CD4-positive, alpha-beta T cell treated with Interleukin-15 for 1 hour (primary cell): ENCODE results near the gene SPEM1.
"Not testable (repeated sequence)": the region's sequence is repeated elsewhere in the genome, so short reads cannot be mapped to it uniquely, and the experiment has no call there.

Source experiments
- DNase-seq: peaks from one replicate; pipeline ENCODE4 v3.0.0-alpha.2; 2020

The SPEM1 gene

GRCh38 chr17:7443499-7444485, 23.7 kb downstream of the SPEM1 start:
- no peak for DNase-seq

DNA sequence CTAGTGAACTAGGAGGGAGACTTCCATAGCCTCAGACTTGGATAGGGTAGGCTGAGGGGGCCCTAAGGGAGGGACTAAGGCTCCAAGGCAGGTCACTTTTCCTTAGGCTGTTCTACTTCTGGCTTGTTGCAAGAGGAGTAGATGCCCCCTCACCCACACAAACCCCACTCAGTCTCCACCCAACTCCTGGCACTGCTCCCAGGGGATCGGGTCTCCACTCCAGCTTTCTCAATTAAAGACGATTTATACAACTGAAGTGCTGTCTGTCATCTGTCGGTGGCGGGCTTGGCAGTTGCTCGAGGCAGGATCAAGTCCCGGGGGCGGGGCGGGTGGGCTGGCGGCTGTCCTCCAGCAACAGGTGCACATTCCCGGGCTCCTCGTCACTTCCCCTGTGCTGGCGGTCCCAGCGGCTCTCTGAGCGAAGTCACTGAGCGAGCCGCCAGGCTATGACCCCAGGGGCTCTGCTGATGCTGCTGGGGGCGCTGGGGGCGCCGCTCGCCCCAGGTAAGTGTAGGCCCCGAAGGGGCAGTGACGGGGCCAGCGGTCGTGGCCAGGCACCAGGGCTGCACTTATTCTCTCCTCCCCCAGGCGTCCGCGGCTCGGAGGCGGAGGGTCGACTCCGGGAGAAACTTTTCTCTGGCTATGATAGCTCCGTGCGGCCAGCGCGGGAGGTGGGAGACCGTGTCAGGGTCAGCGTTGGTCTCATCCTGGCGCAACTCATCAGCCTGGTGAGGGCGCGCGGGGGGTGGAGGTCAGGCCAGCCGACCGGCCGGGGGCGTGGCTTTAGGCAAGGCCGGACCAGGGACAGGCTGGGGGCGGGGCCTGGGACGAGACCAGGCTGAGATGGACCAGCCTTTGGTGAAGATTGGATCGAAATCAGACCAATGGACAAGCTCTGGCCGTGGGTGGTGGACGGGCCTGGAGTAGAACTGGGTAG, 24.8 kb downstream of the SPEM1 start, which contains the start of gene CHRNB1:
TSS of gene CHRNB1 (plus strand) at position 380 of the 937 bp plus-strand sequence. CDS start at position 447, 67 bp downstream.
- peak; percentile 61 for DNase-seq

GRCh38 chr17:7445619-7445968, 25.5 kb downstream of the SPEM1 start:
- no peak for DNase-seq

- DNase-seq = no peak
Observed at GRCh38 chr17:7448461-7448860, 28.3 kb downstream of the SPEM1 start.

DNA sequence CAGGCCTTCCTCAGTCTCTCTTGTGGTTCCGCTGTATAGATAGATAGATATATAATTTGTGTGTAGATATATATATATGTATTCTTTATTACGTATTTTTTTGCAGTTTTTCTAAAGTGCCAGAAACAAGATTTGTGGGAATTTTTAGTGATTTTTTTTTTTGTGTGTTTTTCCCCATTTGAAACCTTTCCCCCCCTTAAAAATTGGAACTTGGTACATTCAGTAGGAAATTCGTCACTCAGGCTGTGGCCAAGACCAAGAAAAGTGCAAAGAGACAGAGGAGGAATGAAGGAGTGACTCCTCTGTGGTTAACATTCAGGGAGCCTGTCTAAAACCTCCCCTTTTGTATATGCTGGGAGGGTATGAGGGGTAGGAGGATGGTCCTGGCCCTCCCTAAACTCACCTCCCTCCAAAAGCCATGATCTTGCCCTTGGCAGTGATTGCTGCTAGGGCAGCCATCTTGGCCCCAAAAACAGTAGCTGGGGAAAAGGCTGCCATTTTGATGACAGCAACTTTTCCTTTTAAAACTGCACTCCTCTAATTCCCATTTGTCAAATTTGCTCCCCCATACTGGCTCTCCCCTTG, 39.9 kb downstream of the SPEM1 start:
- no peak for DNase-seq

- no peak for DNase-seq
Observed at GRCh38 chr17:7460850-7461660, 40.9 kb downstream of the SPEM1 start.

DNA sequence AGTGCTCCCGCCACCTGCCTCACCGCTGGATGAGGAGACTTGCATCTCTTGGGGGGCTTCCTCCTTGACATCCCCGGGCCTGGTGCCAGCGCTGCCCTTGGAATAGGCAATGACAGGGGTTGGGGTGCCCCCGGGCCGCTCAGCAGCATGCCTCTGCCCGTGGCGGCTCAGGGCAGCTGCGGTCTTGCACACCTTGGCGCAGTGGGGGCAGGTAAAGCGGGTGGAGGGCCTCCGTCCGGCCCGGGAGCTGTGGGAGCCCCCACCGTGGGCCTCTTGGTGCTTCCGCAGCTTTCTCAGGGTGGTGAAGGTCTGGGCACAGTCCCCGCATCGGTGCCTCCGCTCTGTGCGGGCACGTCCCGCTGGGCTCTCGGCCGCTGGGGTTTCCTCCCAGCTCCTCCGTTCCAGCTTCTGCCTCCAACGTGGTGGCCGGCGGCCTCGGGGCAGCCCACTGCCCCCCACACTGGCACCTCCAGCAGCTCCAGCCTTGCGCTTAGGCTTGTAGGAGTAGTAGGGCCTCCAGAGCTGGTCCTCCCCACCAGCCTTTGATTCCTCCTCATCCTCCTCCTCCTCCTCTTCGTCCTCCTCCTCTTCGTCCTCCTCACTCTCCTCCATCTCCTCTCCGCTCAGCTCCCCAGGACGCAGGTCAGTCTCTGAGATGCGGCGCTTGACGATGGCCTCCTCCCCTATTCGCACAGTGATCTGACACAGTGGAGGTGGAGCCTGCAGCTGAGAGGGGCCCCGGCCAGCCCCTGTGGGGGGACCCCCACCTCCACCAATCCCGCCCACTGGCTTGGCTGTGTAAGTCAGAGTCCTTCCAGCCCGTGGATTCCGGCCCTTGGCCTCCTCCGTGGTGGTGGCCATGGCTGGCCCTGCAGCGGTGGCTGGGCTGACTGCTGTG, 42.6 kb downstream of the SPEM1 start:
- DNase-seq = no peak

GRCh38 chr17:7463372-7463846, 43.3 kb downstream of the SPEM1 start:
- DNase-seq = no peak

DNA sequence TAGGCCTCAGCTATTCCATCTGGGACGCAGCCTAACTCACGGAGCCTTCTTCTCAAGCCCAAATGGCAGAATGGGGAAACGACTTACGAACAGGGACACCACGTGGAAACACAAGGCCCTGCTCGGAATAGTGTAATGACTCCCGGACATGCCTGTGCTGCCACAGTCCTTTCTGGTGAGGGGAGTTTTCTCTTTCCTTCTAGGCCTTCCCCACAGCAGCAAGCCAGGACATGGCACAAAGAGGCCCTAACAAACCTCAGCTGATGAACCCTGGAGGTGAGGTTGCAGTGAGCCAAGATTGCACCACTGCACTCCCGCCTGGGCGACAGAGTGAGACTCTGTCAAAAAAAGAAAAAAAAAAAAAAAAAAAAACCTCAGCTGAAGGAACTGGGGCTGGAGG, 44.0 kb downstream of the SPEM1 start:
- no peak for DNase-seq

DNA sequence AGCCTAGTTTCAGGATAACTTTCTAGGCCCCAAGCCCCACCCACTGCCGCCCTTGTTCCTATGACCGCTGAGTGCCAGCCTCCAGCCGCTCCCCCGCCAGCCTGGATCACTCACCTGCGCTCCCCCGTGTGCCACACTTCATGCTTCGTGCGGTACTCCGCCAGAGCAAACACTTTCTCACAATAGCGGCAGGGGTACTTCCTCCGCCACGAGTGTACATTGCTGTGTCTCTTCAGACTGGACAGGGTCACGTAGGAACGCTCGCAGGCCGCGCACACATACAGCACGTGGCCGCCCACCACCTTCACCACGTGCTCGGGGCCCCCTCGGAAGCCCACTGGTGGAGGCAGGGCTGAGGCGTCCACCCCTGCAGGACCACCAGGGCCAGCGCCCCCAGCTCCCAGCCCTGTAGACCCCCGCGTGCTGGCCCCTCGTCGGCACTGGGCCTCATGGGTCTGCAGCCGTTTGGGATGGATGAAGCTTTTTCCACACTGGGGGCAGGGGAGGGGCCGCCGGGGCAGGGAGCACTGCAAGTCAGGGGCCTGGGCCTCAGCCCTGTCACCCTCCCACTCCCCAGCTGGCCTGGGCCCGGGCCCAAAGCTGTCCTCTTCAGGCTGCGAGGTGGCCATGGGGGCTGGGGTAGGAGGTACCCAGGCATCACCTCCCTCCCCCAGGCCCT, 45.6 kb downstream of the SPEM1 start:
- DNase-seq = no peak

- DNase-seq = no peak
Observed at GRCh38 chr17:7466318-7466638, 46.2 kb downstream of the SPEM1 start.

- peak; percentile 54 for DNase-seq
Observed at GRCh38 chr17:7466639-7467341, 46.7 kb downstream of the SPEM1 start.

DNA sequence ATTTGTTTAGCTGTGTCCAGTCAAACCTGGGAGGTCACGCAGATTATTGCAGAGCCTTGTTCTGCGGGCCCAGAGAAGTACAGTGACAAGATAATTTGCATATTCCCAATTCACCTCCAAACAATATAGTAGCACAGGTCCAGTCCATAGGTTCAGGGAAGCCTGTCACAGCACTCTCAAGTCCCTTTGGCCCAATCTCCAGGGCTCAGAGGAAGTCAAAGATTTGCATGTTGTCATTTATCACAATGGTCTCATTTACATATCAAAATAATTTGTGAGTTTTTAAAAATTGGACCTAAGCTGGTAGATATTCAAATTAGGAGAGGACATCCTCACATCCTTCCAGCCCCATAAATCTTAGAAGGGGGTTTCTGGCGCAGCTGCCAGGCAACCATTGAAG, 47.4 kb downstream of the SPEM1 start:
- DNase-seq = no peak

DNA sequence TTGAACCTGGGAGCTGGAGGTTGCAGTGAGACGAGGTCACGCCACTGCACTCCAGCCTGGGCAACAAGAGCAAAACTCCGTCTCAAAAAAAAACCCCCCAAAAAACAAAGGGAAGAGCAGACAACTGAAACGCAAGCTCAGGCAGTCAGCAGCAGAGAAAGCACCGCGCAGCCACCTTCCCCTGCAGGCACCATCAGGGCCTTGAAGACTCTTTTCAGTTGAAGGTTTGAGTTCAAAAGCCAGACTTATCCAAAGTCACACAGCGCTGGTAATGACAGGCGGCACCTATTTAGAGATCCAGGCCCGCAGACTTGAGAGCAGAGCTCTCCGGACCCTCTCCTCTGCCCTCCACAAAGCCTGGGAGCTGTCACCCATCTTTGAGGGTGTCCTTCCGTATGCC, 48.2 kb downstream of the SPEM1 start:
- no peak for DNase-seq

DNA sequence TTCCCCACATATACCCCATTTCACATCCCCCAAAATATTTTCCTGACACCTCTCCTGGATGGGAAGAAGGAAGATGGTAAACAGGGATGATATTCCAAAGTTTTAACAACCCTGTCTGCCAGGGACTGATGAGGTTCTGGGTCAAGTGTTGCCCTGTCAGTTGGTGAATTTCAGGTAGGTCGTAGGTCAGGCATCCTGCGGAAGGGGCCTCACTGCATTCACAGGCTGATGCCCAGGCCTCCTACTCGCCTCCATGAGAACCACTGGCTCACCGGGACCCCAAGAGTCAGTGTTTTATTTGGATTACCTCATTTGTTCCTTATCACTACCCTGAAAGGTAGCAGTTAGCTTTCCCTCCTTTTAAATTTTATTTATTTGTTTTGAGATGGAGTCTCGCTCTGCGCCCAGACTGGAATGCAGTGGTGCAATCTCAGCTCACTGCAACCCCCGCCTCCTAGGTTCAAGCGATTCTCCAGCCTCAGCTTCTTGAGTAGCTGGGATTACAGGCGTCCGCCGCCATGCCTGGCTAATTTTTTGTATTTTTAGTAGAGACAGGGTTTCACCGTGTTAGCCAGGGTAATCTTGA, 48.8 kb downstream of the SPEM1 start:
- DNase-seq = no peak

GRCh38 chr17:7469843-7470242, 49.7 kb downstream of the SPEM1 start:
- DNase-seq = not testable (repeated sequence)

- DNase-seq = not testable (repeated sequence)
Observed at GRCh38 chr17:7470457-7470973, 50.4 kb downstream of the SPEM1 start.
